NCI-H2107 treated with DMSO at 0.1 percent for 48 hours (cell line): ENCODE data around the gene MAD1L1.

ENCODE experiments used
- DNase-seq: peaks from one replicate; lab custom pipeline; 2025; ENCODE audit not compliant: unreplicated experiment; lab: John Stamatoyannopoulos, UW

The MAD1L1 gene

GRCh38 chr7:2158331-2159175 lies 74.2 kb downstream of the MAD1L1 start:
- peak; percentile 87 for DNase-seq

GRCh38 chr7:2157473-2158279 lies 75.1 kb downstream of the MAD1L1 start:
- peak; percentile 99 for DNase-seq

- peak; percentile 21 for DNase-seq
Observed at GRCh38 chr7:2156756-2157472, 75.8 kb downstream of the MAD1L1 start.

GRCh38 chr7:2154831-2155230 lies 77.9 kb downstream of the MAD1L1 start:
- DNase-seq = no peak

- no peak for DNase-seq
Observed at GRCh38 chr7:2154121-2154520, 78.6 kb downstream of the MAD1L1 start.

GRCh38 chr7:2152646-2153045 lies 80.1 kb downstream of the MAD1L1 start:
- DNase-seq = no peak

GRCh38 chr7:2151801-2152612 lies 80.7 kb downstream of the MAD1L1 start:
- DNase-seq = peak; percentile 63

- DNase-seq = peak; percentile 40
Observed at GRCh38 chr7:2151237-2151636, 81.5 kb downstream of the MAD1L1 start.

- DNase-seq = no peak
Observed at GRCh38 chr7:2150445-2150815, 82.3 kb downstream of the MAD1L1 start.

- no peak for DNase-seq
Observed at GRCh38 chr7:2149672-2150444, 82.9 kb downstream of the MAD1L1 start.

GRCh38 chr7:2148814-2149213 lies 83.9 kb downstream of the MAD1L1 start:
- no peak for DNase-seq

GRCh38 chr7:2148189-2148588 lies 84.6 kb downstream of the MAD1L1 start:
- no peak for DNase-seq

- no peak for DNase-seq
Observed at GRCh38 chr7:2146676-2147472, 85.9 kb downstream of the MAD1L1 start.

- no peak for DNase-seq
Observed at GRCh38 chr7:2145835-2146580, 86.7 kb downstream of the MAD1L1 start.

- no peak for DNase-seq
Observed at GRCh38 chr7:2144926-2145325, 87.8 kb downstream of the MAD1L1 start.

GRCh38 chr7:2143981-2144595 lies 88.7 kb downstream of the MAD1L1 start:
- peak; percentile 81 for DNase-seq

- DNase-seq = no peak
Observed at GRCh38 chr7:2143450-2143849, 89.3 kb downstream of the MAD1L1 start.

GRCh38 chr7:2142386-2142785 lies 90.4 kb downstream of the MAD1L1 start:
- DNase-seq = no peak
